ENCODE measurements around the gene GBP3.

GRCh38 chr1:89035080-89035479 is 12.4 kb upstream of the GBP3 start:
- no peak for TF ChIP-seq POLR2A (IDR thresholded peaks at IDR 0.05)
- no peak for TF ChIP-seq CTCF (IDR thresholded peaks at IDR 0.05 in 4 of 5, conservative IDR thresholded peaks at IDR 0.05 in 1 of 5)

Measured in gastrocnemius medialis (tissue), 4 donors.